ENCODE measurements around the gene METTL6. TPM values are rescaled to one million over a fixed set of nuclear protein-coding genes. Genes with fewer than 3 reads are reported as not detected.

METTL6 gene
- total RNA-seq, 3 donors from 2014 or later = 10.1 to 13.7 (median 10.1) TPM

DNA sequence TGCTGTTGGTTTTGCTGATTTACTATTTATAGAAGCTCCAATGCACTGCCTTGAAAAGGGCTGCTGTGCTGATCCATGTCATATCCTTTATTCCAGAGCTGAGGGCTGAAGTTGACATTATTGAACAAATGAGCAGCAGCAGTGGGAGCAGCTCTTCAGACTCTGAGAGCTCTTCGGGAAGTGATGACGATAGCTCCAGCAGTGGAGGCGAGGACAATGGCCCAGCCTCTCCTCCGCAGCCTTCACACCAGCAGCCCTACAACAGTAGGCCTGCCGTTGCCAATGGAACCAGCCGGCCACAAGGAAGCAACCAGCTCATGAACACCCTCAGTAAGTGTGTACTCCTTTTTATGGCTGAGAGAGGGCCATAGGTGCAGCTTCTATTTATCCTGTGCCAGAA lies 8.9 kb upstream of the METTL6 start:
- no peak for DNase-seq
- TF ChIP-seq, protein P1, sequence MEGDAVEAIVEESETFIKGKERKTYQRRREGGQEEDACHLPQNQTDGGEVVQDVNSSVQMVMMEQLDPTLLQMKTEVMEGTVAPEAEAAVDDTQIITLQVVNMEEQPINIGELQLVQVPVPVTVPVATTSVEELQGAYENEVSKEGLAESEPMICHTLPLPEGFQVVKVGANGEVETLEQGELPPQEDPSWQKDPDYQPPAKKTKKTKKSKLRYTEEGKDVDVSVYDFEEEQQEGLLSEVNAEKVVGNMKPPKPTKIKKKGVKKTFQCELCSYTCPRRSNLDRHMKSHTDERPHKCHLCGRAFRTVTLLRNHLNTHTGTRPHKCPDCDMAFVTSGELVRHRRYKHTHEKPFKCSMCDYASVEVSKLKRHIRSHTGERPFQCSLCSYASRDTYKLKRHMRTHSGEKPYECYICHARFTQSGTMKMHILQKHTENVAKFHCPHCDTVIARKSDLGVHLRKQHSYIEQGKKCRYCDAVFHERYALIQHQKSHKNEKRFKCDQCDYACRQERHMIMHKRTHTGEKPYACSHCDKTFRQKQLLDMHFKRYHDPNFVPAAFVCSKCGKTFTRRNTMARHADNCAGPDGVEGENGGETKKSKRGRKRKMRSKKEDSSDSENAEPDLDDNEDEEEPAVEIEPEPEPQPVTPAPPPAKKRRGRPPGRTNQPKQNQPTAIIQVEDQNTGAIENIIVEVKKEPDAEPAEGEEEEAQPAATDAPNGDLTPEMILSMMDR (IDR thresholded peaks at IDR 0.05) = no peak
- H3K36me3 ChIP-seq (ENCODE audit: low read depth) = peaks cover 3% of the 10 kb centered on the region
- no peak for ATAC-seq
- H3K4me3 ChIP-seq = no peak overlapping the region
- H3K4me1 ChIP-seq (ENCODE audit: low read depth) = no peaks in the 10 kb centered on the region
- intact Hi-C loops (cut with DNase I, micrococcal nuclease) = no loop called here
- H3K9me3 ChIP-seq = no peaks in the 10 kb centered on the region

DNA sequence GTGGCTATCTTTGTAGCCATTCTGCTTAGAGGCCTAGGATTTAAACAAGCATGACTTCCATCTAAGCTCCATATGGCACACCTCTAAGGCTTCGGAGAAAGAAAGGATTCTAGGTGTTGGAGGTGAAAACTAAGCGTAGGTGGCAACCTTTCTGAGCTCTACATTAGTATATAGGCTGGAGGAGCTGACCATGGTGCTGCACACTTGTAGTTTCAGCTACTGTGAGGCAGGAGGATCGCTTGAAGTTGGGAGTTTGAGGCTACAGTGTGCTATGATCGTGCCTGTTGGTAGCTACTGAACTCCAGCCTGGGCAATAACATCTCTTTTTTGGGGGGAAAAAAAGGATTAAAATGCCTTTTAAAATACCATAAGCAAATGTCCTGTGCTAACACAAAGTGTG lies 7.4 kb upstream of the METTL6 start:
- no peak for ATAC-seq
- Histone ChIP-seq H3K4me1 (ENCODE audit: low read depth) (peaks cover 3% of the 10 kb centered on the region), H3K4me3 (no peak overlapping the region), H3K36me3 (ENCODE audit: low read depth) (peaks cover 3% of the 10 kb centered on the region), H3K9me3 (no peaks in the 10 kb centered on the region)
- no peak for DNase-seq
- intact Hi-C loops (cut with DNase I, micrococcal nuclease) = no loop called here
- TF ChIP-seq, protein P1 (IDR thresholded peaks at IDR 0.05) = no peak

DNA sequence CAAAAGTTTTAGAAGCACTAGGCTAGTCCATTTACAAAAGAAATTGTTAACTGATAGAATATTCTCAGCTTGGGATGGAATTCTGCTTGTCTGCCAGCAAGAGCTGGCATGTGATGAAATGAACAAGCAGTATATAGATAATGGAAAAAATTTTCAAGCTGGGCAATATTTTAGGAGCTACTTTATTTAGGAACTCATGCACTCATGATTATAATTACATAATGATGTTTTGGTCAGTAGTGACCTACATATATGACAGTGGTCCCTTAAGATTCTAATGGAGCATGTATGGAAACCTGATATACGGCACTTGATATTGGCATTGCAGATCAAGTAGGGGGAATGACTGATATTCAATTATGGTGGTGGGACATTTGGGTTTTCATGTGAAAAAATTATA lies 6.2 kb upstream of the METTL6 start:
- Histone ChIP-seq H3K9me3 (no peaks in the 10 kb centered on the region), H3K36me3 (ENCODE audit: low read depth) (peaks cover 3% of the 10 kb centered on the region), H3K4me3 (no peak overlapping the region), H3K4me1 (ENCODE audit: low read depth) (peaks cover 3% of the 10 kb centered on the region)
- no peak for DNase-seq
- TF ChIP-seq, protein P1 (IDR thresholded peaks at IDR 0.05) = no peak
- intact Hi-C loops (cut with DNase I, micrococcal nuclease) = no loop called here
- no peak for ATAC-seq

DNA sequence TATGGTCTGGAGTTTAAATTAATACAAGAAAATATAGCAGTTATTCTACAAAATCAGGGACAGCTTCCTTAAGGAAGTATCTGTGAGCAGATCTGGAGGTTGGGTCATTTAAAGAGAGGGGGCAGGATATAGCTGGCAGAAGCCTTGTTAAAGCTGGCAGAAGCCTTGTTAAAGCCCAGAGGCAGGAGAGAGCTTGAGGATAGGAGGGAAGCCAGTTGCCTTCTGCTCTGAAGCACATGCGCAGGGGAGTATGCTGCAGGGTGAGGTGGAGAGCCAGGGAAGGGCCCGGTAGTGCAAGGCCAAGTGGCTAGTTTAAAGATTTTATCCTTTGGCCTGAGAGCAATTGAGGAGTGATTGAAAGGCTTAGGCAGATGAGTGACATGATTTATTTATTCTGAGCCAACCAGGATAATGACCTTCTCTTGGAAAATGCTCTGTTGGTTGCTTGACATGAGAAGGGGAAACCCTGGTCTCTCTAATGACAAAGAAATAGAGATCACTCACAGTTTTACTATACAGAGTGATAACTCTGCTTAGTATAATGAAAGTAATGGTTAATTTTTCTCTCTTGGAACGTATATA lies 4.0 kb upstream of the METTL6 start:
- no peaks in the 10 kb centered on the region for H3K9me3 ChIP-seq
- ATAC-seq (no peak), DNase-seq (no peak)
- intact Hi-C loops (cut with DNase I, micrococcal nuclease) = no loop called here
- TF ChIP-seq, protein P1 (IDR thresholded peaks at IDR 0.05) = no peak
- H3K4me1 ChIP-seq (ENCODE audit: low read depth) = peaks cover 8% of the 10 kb centered on the region
- no peak overlapping the region for H3K4me3 ChIP-seq
- H3K36me3 ChIP-seq (ENCODE audit: low read depth) = no peaks in the 10 kb centered on the region

DNA sequence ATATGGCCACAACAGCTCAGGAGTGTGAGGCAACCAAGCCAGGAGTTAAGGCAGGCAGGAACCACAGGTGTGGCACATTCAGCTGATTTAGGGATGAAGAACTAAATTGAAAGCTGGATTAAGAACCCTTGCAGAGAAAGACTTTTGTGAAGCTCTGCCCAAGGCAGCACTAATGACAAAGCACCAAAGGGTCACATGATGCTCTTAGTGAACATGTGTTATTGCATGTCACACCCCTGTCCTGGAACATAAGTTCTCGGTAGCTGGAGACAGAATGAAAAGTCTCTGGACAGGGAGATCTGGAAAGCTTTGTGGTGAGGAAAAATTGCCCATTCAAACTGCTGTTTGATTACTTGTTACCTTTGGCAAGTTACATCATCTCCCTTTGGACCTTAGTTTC lies 3.3 kb upstream of the METTL6 start:
- ATAC-seq (no peak), DNase-seq (no peak)
- peaks cover 9% of the 10 kb centered on the region for H3K4me1 ChIP-seq (ENCODE audit: low read depth)
- H3K9me3 ChIP-seq = no peaks in the 10 kb centered on the region
- TF ChIP-seq, protein P1 (IDR thresholded peaks at IDR 0.05) = no peak
- no peaks in the 10 kb centered on the region for H3K36me3 ChIP-seq (ENCODE audit: low read depth)
- no peak overlapping the region for H3K4me3 ChIP-seq
- intact Hi-C loops (cut with DNase I, micrococcal nuclease) = no loop called here

DNA sequence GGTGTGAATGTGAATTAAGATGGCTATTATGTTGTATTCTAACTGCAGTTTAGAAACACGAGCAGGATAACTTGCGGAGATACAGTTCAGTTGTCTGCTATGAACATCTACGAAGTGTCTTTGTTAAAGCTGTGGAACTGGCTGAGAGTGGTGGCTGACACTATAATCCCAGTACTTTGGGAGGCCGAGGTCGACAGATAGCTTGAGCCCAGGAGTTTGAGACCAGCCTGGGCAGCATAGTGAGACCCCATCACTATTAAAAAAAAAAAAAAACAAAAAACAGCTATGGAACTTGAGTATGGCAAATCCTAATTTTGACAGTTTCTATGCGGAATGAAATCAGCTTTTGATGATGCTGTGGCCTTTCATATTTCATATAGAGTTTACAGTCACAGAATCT lies 1.7 kb upstream of the METTL6 start:
- H3K9me3 ChIP-seq = no peaks in the 10 kb centered on the region
- intact Hi-C loops (cut with DNase I, micrococcal nuclease) = no loop called here
- DNase-seq (no peak), ATAC-seq (no peak)
- H3K4me3 ChIP-seq = no peak overlapping the region
- TF ChIP-seq, protein P1 (IDR thresholded peaks at IDR 0.05) = no peak
- no peaks in the 10 kb centered on the region for H3K36me3 ChIP-seq (ENCODE audit: low read depth)
- H3K4me1 ChIP-seq (ENCODE audit: low read depth) = peaks cover 9% of the 10 kb centered on the region

Data from mucosa of descending colon (tissue), 3 donors.